Adrenal gland (tissue), 12 donors: Measurements from ENCODE around the gene CD33. TPM values are rescaled to one million over a fixed set of nuclear protein-coding genes. Genes with fewer than 3 reads are reported as not detected.

Source experiments
- DNase-seq, 7 donors: peaks; one replicate each; pipeline ENCODE4 v3.0.0-alpha.2; 2019 to 2020
- H3K27ac ChIP-seq, 5 donors: fragments of 200-600 bp; sonication (generic) in 4 of 5; 1 replicate in 3 of 5; 2 replicates in 2 of 5; pipeline versions ENCODE4 v1.5.1 to v1.8.0; 2016 to 2020; ENCODE audit warnings: mild to moderate bottlenecking in 1 of 5
- H3K27me3 ChIP-seq: fragments of 200-600 bp; 2 replicates; pipeline ENCODE4 v1.8.0; 2021
- H3K36me3 ChIP-seq, 2 donors: fragments of 200-600 bp; replicated peaks in 1 of 2; 1 replicate in 1 of 2; 2 replicates in 1 of 2; pipeline versions ENCODE4 v1.5.1 to v1.8.0; 2018 to 2022
- H3K4me1 ChIP-seq, 2 donors: fragments of 200-600 bp; replicated peaks in 1 of 2; 1 replicate in 1 of 2; 2 replicates in 1 of 2; pipeline versions ENCODE4 v1.5.1 to v1.8.0; 2018 to 2021
- H3K4me3 ChIP-seq, 4 donors: fragments of 200-600 bp; sonication (generic) in 3 of 4; one replicate each; pipeline ENCODE4 v1.5.1; 2016 to 2018
- H3K9me3 ChIP-seq, 3 donors: fragments of 200-600 bp; sonication (generic) in 1 of 3; replicated peaks in 1 of 3; 1 replicate in 2 of 3; 2 replicates in 1 of 3; pipeline versions ENCODE4 v1.5.1 to v1.8.0; 2016 to 2021
- CTCF ChIP-seq, 6 experiments: fragments of 450-650 bp in 4 of 6; fragments of 200-600 bp in 2 of 6; sonication (generic) in 1 of 6; IDR thresholded peaks; 1 replicate in 5 of 6; 2 replicates in 1 of 6; pipeline versions ENCODE4 v1.5.1 to v1.8.0; 2016 to 2021; ENCODE audit warnings: antibody characterized with exemption in 6 of 6, mild to moderate bottlenecking in 2 of 6, moderate library complexity in 1 of 6
- POLR2A ChIP-seq, 2 donors: fragments of 450-650 bp; IDR thresholded peaks; one replicate each; pipeline ENCODE4 v1.6.1; 2017; ENCODE audit warnings: antibody characterized with exemption in 2 of 2, mild to moderate bottlenecking in 2 of 2, moderate library complexity in 1 of 2
- WGBS, 4 donors: extraction: QIAGEN DNeasy Blood & Tissue Kit in 2 of 4; methylation state at CpG; one replicate each; pipeline versions ENCODE4 v1.1.5 to v1.1.7; 2013 to 2017; 5-methylcytosine and 5-hydroxymethylcytosine counted together
- intact Hi-C, 2 donors: fragments of 100-400 bp; cut with DNase I; formaldehyde crosslinking; loops; one replicate each; pipeline versions ENCODE4 v1.14.1 to v1.15.0; 2022 to 2023
- polyA plus RNA-seq, 3 donors: library from polyadenylated mRNA; stranded (reverse); fragments of 200-250 nt in 2 of 3; fragments of 350-450 nt in 1 of 3; fragmentation: Illumina TruSeq in 1 of 3; extraction: RNeasy Lipid Tissue Mini Kit (QIAGEN cat#74804) in 1 of 3; gene quantifications; one replicate each; pipeline ENCODE4 v1.2.3, GENCODE V29; 2013 to 2014
- total RNA-seq, 9 donors: library from RNA; depleted of rRNA in 4 of 9; stranded (reverse); fragments of >200 nt in 4 of 9; fragments of 120-200 nt in 1 of 9; fragmentation: NEBNext Ultra II Directional in 1 of 9; extraction: Animal tissue kit (Norgen Biotek cat#: 25700) in 1 of 9; gene quantifications; one replicate each; pipeline versions ENCODE4 v1.1.0 to v1.2.4, GENCODE V29; 2013 to 2023
- donor health status: healthy with polysubstance abuse.
- donor health status: Bipolar disorder and iron deficiency.
- donor health status: DM: yes; HTN: yes; CAD: no.
- donor health status: DM: no; HTN: no; CAD: no.
- donor health status: DM: no; HTN: no; CAD: no.
- donor health status: DM: yes; HTN: yes; CAD: no.

Gene CD33
- total and polyA plus RNA-seq, 12 donors, result 2.2 to 21.8 (median 11.4) TPM

- 65 to 80% (median 70%) methylated on average over 8 to 9 of the region's 9 CpGs for WGBS, 4 donors
- intact Hi-C loops, result no loop called here
Measured at GRCh38 chr19:51251468-51251820, 26.6 kb downstream of the CD33 start.

GRCh38 chr19:51252306-51253079 lies 27.6 kb downstream of the CD33 start:
- intact Hi-C loops, result no loop called here
- 68 to 82% (median 70%) methylated on average over 9 of the region's 9 CpGs for WGBS, 4 donors

More at GRCh38 chr19:51251468-51251820, 26.6 kb downstream of the CD33 start:
- Histone ChIP-seq H3K27ac (no peak overlapping the region), H3K4me1 (no peaks in the 10 kb centered on the region), H3K36me3 (no peaks in the 10 kb centered on the region), H3K9me3 (no peaks in the 10 kb centered on the region), H3K27me3 (no peaks in the 10 kb centered on the region), H3K4me3 (no peak overlapping the region)
- TF ChIP-seq CTCF (IDR thresholded peaks at IDR 0.05) (no peak), POLR2A (IDR thresholded peaks at IDR 0.05) (no peak)
- DNase-seq, result no peak

GRCh38 chr19:51253088-51253806 lies 28.4 kb downstream of the CD33 start:
- Histone ChIP-seq H3K4me1 (no peaks in the 10 kb centered on the region), H3K27ac (peak overlapping the region in 1 of 5 donors; percentile 14), H3K36me3 (no peaks in the 10 kb centered on the region), H3K27me3 (no peaks in the 10 kb centered on the region), H3K4me3 (no peak overlapping the region), H3K9me3 (no peaks in the 10 kb centered on the region)
- 65 to 83% (median 77%) methylated on average over 1 of the region's 1 CpG for WGBS, 4 donors
- intact Hi-C loops, result no loop called here
- no peak for DNase-seq
- no peak for TF ChIP-seq POLR2A (IDR thresholded peaks at IDR 0.05)
- TF ChIP-seq CTCF (IDR thresholded peaks at IDR 0.05), result no peak

More at GRCh38 chr19:51252306-51253079, 27.6 kb downstream of the CD33 start:
- H3K4me3 ChIP-seq, result no peak overlapping the region
- TF ChIP-seq CTCF (IDR thresholded peaks at IDR 0.05) (no peak), POLR2A (IDR thresholded peaks at IDR 0.05) (no peak)
- H3K4me1 ChIP-seq, result no peaks in the 10 kb centered on the region
- H3K9me3 ChIP-seq, result no peaks in the 10 kb centered on the region
- no peaks in the 10 kb centered on the region for H3K36me3 ChIP-seq
- no peaks in the 10 kb centered on the region for H3K27me3 ChIP-seq
- peak overlapping the region in 1 of 5 donors; percentile 14 for H3K27ac ChIP-seq
- DNase-seq, result peak in 1 of 7 donors; percentile 3

GRCh38 chr19:51256155-51256625 lies 31.3 kb downstream of the CD33 start:
- WGBS, 4 donors, result 45 to 64% (median 49%) methylated on average over 2 of the region's 2 CpGs
- no peaks in the 10 kb centered on the region for H3K36me3 ChIP-seq
- DNase-seq, result no peak
- no peak overlapping the region for H3K4me3 ChIP-seq
- H3K27me3 ChIP-seq, result no peaks in the 10 kb centered on the region
- no peak overlapping the region for H3K27ac ChIP-seq
- no peaks in the 10 kb centered on the region for H3K4me1 ChIP-seq
- intact Hi-C loops, result no loop called here
- no peaks in the 10 kb centered on the region for H3K9me3 ChIP-seq
- TF ChIP-seq POLR2A (IDR thresholded peaks at IDR 0.05) (no peak), CTCF (IDR thresholded peaks at IDR 0.05) (no peak)
